Right lobe of liver (tissue), 6 donors: ENCODE data around the gene MSH3. TPM values are rescaled to one million over a fixed set of nuclear protein-coding genes. Genes with fewer than 3 reads are reported as not detected.
"Not testable (repeated sequence)": the region's sequence is repeated elsewhere in the genome, so short reads cannot be mapped to it uniquely, and the experiment has no call there.

Experiments
- ATAC-seq, 4 donors: fragments of 200-7000 bp; cut with Tn5 transposase; one replicate each; pipeline ENCODE4 v1.9.1; 2020; ENCODE audit warnings: mild to moderate bottlenecking in 4 of 4, moderate library complexity in 4 of 4
- DNase-seq, 3 donors: peaks; one replicate each; pipeline ENCODE4 v3.0.0-alpha.2; 2020
- H3K27ac ChIP-seq, 3 donors: fragments of 200-600 bp; one replicate each; pipeline ENCODE4 v1.8.0; 2022
- H3K27me3 ChIP-seq, 2 donors: fragments of 200-600 bp; one replicate each; pipeline ENCODE4 v1.8.0; 2022
- H3K36me3 ChIP-seq, 4 donors: fragments of 200-600 bp; sonication (generic) in 1 of 4; one replicate each; pipeline versions ENCODE4 v1.5.1 to v1.8.0; 2017 to 2022; ENCODE audit warnings: control low read depth in 1 of 4
- H3K4me1 ChIP-seq, 4 donors: fragments of 200-600 bp; sonication (generic) in 1 of 4; one replicate each; pipeline versions ENCODE4 v1.5.1 to v1.8.0; 2017 to 2022; ENCODE audit warnings: control low read depth in 1 of 4
- H3K4me3 ChIP-seq, 3 donors: fragments of 200-600 bp; one replicate each; pipeline ENCODE4 v1.8.0; 2022
- H3K9me3 ChIP-seq, 4 donors: fragments of 200-600 bp; sonication (generic) in 1 of 4; one replicate each; pipeline versions ENCODE4 v1.5.1 to v1.8.0; 2017 to 2022; ENCODE audit warnings: control low read depth in 1 of 4
- CTCF ChIP-seq, 4 donors: fragments of 200-600 bp in 3 of 4; fragments of 450-650 bp in 1 of 4; IDR thresholded peaks; one replicate each; pipeline versions ENCODE4 v1.5.1 to v1.8.0; 2016 to 2022; ENCODE audit warnings: antibody characterized with exemption in 4 of 4, mild to moderate bottlenecking in 2 of 4
- POLR2A ChIP-seq: fragments of 450-650 bp; IDR thresholded peaks from one replicate; pipeline ENCODE4 v1.6.1; 2017; ENCODE audit warnings: antibody characterized with exemption, mild to moderate bottlenecking
- WGBS: methylation state at CpG from one replicate; pipeline ENCODE4 v1.1.6; 2018; ENCODE audit warnings: low coverage, low lambda C conversion rate; ENCODE audit not compliant: insufficient coverage; ENCODE audit errors: missing lambda C conversion rate; 5-methylcytosine and 5-hydroxymethylcytosine counted together
- intact Hi-C, 2 donors: fragments of 100-400 bp; cut with DNase I; formaldehyde crosslinking; loops; one replicate each; pipeline versions ENCODE4 v1.11.2 to v1.14.1; 2022
- total RNA-seq, 6 experiments: library from RNA; depleted of rRNA in 2 of 6; stranded (reverse); fragments of >200 nt in 2 of 6; fragmentation: NEBNext Ultra II Directional in 3 of 6; extraction: Animal tissue kit (Norgen Biotek cat#: 25700) in 3 of 6; gene quantifications; one replicate each; pipeline versions ENCODE4 v1.1.0 to v1.2.4, GENCODE V29; 2016 to 2023
- donor health status: DM: no; HTN: yes; CAD: no.
- donor health status: DM: no; HTN: no; CAD: no.
- donor health status: DM: no; HTN: no; CAD: no.
- donor health status: DM: no; HTN: yes; CAD: no.
- donor health status: DM: no; HTN: yes; CAD: no.

MSH3 gene
- total RNA-seq, 6 experiments from 2014 or later: 7.8 to 13.1 (median 10.8) TPM

GRCh38 chr5:80655231-80655774, 851 bp downstream of the MSH3 start:
- H3K4me1 ChIP-seq: peaks cover 0 to 22% (median 7%) of the 10 kb centered on the region in 4 donors
- H3K36me3 ChIP-seq: peaks cover 0 to 21% (median 2%) of the 10 kb centered on the region in 4 donors
- H3K9me3 ChIP-seq: no peaks in the 10 kb centered on the region
- peak overlapping the region; percentile 92 to 99 (median 98) for H3K4me3 ChIP-seq
- intact Hi-C loops: no loop called here
- TF ChIP-seq CTCF (IDR thresholded peaks at IDR 0.05) (no peak), POLR2A (no peak)
- no peak for DNase-seq
- peak overlapping the region; percentile 23 to 96 (median 92) for H3K27ac ChIP-seq
- 13% methylated on average over 7 of the region's 7 CpGs for WGBS
- H3K27me3 ChIP-seq: no peaks in the 10 kb centered on the region
- ATAC-seq: no peak

GRCh38 chr5:80656425-80656824, 2.0 kb downstream of the MSH3 start:
- intact Hi-C loops: no loop called here
- Histone ChIP-seq H3K4me3 (no peak overlapping the region), H3K9me3 (no peaks in the 10 kb centered on the region), H3K36me3 (peaks cover 0 to 21% (median 2%) of the 10 kb centered on the region in 4 donors), H3K27me3 (no peaks in the 10 kb centered on the region), H3K27ac (no peak overlapping the region), H3K4me1 (peaks cover 0 to 30% (median 12%) of the 10 kb centered on the region in 4 donors)
- DNase-seq (no peak), ATAC-seq (no peak)
- TF ChIP-seq POLR2A: no peak
- 17% methylated on average over 1 of the region's 1 CpG for WGBS

- Histone ChIP-seq H3K27me3 (no peaks in the 10 kb centered on the region), H3K9me3 (no peaks in the 10 kb centered on the region), H3K4me3 (no peak overlapping the region), H3K27ac (no peak overlapping the region), H3K36me3 (peaks cover 0 to 21% (median 2%) of the 10 kb centered on the region in 4 donors), H3K4me1 (peaks cover 0 to 29% (median 10%) of the 10 kb centered on the region in 4 donors)
- WGBS: 78% methylated on average over 5 of the region's 5 CpGs
- TF ChIP-seq POLR2A (no peak), CTCF (IDR thresholded peaks at IDR 0.05) (no peak)
- ATAC-seq (no peak), DNase-seq (no peak)
- intact Hi-C loops: no loop called here
These were observed 4.7 kb downstream of the MSH3 start for GRCh38 chr5:80659106-80659505.

- DNase-seq: peak; percentile 44 to 83 (median 61)
These were observed 6.2 kb downstream of the MSH3 start for GRCh38 chr5:80660661-80661060.

DNA sequence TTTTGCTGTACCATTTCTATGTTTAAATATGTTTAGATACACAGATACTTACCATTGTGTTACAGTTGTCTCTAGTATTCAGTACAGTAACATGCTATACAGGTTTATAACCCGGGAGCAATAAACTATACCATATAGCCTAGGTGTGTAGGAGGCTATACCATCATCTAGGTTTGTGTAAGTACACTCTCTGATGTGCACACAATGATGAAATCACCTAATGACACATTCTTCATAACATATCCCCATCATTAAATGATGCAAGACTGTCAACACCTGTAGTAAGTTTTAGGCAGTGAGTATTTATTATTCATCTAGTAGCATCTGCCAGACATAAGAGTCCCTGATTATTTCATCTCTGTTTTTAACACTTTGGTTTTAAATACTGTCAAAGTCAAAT, 7.7 kb downstream of the MSH3 start:
- TF ChIP-seq CTCF (IDR thresholded peaks at IDR 0.05): no peak
- no peak for TF ChIP-seq POLR2A
- Histone ChIP-seq H3K36me3 (peaks cover 0 to 22% (median 2%) of the 10 kb centered on the region in 4 donors), H3K27ac (no peak overlapping the region), H3K4me3 (no peak overlapping the region), H3K27me3 (no peaks in the 10 kb centered on the region), H3K9me3 (no peaks in the 10 kb centered on the region), H3K4me1 (peaks cover 0 to 25% (median 8%) of the 10 kb centered on the region in 4 donors)
- 43% methylated on average over 1 of the region's 1 CpG for WGBS
- DNase-seq (no peak), ATAC-seq (peak in 1 of 4 donors; percentile 34)
- intact Hi-C loops: no loop called here

More at GRCh38 chr5:80660661-80661060, 6.2 kb downstream of the MSH3 start:
- intact Hi-C loops, H3K27me3 ChIP-seq, H3K9me3 ChIP-seq, H3K4me3 ChIP-seq: not testable (repeated sequence)
- H3K4me1 ChIP-seq: peaks cover 0 to 26% (median 7%) of the 10 kb centered on the region in 4 donors
- H3K36me3 ChIP-seq: peaks cover 0 to 27% (median 2%) of the 10 kb centered on the region in 4 donors
- ATAC-seq: peak; percentile 82 to 94 (median 90)
- peak overlapping the region in 1 of 3 donors; percentile 6 for H3K27ac ChIP-seq
- 43% methylated on average over 7 of the region's 7 CpGs for WGBS
